ENCODE results near the gene SIRT7. TPM values are rescaled to one million over a fixed set of nuclear protein-coding genes. Genes with fewer than 3 reads are reported as not detected.

SIRT7 gene
- total RNA-seq, 2 experiments from 2014 or later: 18.8 to 22.1 TPM

DNA sequence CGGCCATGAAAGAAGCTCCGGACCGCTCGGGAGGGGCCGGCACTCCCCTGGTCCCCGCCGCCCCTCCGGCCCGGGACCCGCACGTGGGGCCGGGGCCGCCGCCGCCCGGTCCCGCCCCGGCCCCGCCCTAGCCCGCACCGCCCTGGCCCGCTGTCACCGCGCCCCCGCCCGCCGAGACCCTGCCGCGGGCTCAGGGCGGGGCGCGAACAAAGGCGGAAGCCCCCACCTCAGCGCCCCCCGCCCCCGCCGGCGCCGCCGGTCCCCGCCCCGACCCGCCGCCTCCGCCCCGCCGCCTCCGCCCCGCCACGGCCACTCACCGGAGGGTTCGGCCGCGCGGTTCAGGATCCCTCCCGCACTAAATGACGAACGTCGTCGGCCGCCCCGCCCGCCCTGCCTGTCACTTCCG is 47.0 kb downstream of the SIRT7 start, which contains the start of gene ARHGDIA:
Gene ARHGDIA (minus strand): TSS at position 357 of the 406 bp plus-strand sequence. CDS start 1,407 bp downstream, outside the sequence.
- peaks cover 26% of the 10 kb centered on the region for H3K36me3 Mint-ChIP-seq (ENCODE audit: low read depth)
- no peaks in the 10 kb centered on the region for H3K27me3 Mint-ChIP-seq (ENCODE audit: low read depth)
- H3K4me3 Mint-ChIP-seq: peak within 1 kb of the TSS; percentile 88
- intact Hi-C loops (cut with micrococcal nuclease): loop anchor here (1.0 to 5.0 kb wide), 5 partner anchors 11 to 359 kb away; partner anchors contain the start of genes ACTG1, MAFG, P4HB and PCYT2
- no peaks in the 10 kb centered on the region for H3K9me3 Mint-ChIP-seq
- peaks cover 48% of the 10 kb centered on the region for H3K4me1 Mint-ChIP-seq (ENCODE audit: low read depth)
- peak within 1 kb of the TSS; percentile 94 for H3K27ac Mint-ChIP-seq
- CTCF ChIA-PET: interaction anchor here (1.4 to 1.5 kb wide), 2 partner anchors 10 to 54 kb away, joined by 4 read pairs; partner anchors contain the start of gene P4HB
- no peak for DNase-seq

DNA sequence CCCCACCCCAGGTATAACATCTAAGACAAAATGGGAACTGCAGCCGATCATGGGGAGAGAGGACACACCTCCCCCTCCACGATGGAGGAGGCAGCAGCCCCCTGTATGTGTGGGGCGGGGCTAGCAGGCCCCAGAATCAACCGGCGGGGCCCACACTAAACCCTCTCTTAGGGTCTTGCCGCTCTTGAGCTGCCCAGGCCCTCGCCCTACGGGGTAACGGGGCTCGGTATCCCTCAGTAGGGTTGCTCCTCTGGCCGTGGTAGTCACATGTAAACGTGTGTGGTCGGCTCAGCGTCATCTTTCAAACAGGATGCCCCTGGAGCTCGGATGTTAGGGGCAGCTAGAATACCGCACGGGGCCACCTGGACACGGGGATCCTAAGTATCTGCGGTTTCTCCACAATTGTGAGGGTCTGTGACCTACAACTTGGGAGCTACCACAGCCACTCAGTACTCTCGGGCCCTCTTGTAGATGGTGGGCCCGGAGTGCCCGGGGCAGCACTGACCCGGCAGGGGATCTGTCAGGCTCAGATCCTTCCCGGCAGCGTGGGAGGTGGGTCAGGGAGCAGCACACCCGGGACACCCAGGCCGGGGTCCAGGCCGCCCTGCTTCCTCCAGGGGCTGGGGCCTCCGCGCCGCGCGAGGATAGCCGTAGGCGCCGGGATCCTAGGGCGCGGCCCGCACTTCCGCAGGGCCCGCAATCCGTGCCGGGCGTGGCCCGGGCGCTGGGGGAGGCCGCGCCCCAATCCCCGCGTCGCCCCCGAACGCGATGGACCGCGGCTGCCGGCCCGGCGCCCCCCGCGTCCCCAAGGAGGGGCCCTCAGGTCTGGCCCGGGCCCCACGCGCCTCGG is 47.6 kb downstream of the SIRT7 start:
- peaks cover 52% of the 10 kb centered on the region for H3K4me1 Mint-ChIP-seq (ENCODE audit: low read depth)
- H3K36me3 Mint-ChIP-seq (ENCODE audit: low read depth): peaks cover 29% of the 10 kb centered on the region
- H3K27ac Mint-ChIP-seq: peak overlapping the region; percentile 88
- CTCF ChIA-PET: interaction anchor here (1.0 to 1.5 kb wide), 6 partner anchors 9 to 68 kb away, joined by 3 to 5 read pairs (median 4); partner anchors contain the start of genes ALYREF, MAFG and P4HB
- no peaks in the 10 kb centered on the region for H3K9me3 Mint-ChIP-seq
- intact Hi-C loops (cut with micrococcal nuclease): loop anchor here (2.0 to 5.0 kb wide), 4 partner anchors 40 to 358 kb away; partner anchors contain the start of genes ACTG1, MAFG, PCYT2 and SLC25A10
- H3K27me3 Mint-ChIP-seq (ENCODE audit: low read depth): no peaks in the 10 kb centered on the region
- H3K4me3 Mint-ChIP-seq: peak overlapping the region; percentile 88
- peak; percentile 59 for DNase-seq

DNA sequence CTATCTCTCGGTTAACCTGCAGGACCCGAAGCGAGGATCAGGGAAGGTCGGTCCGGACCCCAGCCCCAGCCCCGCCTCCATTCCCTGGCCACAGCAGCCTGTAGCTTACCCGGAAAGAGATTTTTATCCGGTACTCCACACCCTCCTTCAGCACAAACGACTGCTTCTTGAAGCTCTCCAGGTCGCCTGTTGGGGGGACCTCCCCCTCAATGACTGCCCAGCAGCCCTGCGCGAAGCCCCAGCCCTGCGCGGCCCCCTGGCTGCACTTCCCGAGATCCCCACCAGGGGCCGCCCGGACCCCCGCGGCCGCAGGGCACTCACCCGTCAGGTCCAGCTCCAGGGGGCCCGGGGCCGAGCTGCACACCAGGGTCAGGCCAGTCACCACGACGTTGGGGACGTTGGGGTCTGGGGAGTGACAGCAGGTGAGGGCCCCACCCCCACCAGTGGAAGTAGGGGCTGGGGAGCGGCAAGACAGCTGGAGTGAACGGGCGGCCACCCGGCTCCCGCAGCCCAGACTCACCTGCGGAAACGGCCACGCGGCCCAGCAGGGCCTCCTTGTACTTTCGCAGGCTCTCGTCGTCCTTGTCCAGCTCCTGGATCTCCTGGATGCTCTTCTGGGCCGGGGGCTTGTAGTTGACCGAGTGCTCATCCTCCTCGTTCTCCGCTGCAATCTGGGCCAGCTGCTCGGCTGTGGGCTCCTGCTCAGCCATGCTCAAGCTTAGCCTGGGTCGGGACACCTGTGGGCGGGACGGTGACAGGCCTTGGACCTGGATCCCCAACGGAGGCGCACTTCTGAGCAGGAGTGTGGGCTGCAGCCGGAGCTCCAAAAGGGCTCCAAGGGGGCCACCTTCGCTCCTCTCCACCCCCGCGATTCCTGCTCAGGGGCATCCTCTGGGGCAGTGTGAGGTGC is 48.5 kb downstream of the SIRT7 start:
- Mint-ChIP-seq H3K27ac (peak overlapping the region; percentile 88), H3K4me1 (ENCODE audit: low read depth) (peaks cover 50% of the 10 kb centered on the region)

DNA sequence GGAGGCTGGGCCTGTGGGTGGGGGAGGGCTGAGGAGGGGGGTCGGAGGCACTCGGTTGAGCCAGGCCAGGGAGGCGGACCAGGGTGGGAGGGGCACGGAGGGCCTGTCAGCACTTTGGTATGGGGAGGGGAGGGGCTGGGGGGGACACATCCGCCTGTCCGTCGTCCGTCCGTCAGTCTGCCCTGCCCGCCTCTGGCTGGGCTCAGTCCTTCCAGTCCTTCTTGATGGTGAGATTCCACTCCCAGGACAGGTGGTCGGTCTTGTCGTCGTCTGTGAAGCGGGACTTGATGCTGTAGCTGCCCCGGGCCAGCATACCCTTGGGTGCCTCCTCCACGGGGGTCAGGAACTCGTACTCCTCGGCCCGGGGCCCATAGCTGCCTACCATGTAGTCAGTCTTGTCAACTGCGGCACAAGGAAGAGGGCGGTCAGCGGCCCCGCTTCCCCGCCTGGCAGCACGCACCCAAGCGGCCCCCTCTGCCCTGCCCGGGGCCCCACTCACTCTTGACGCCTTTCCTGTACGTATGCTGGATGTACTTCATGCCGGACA is 49.2 kb downstream of the SIRT7 start:
- CTCF ChIA-PET: interaction anchor here (0.9 to 1.4 kb wide), 3 partner anchors 23 to 158 kb away, joined by 3 to 4 read pairs (median 4); no protein-coding TSS in a partner anchor
- no peaks in the 10 kb centered on the region for H3K27me3 Mint-ChIP-seq (ENCODE audit: low read depth)
- peaks cover 46% of the 10 kb centered on the region for H3K4me1 Mint-ChIP-seq (ENCODE audit: low read depth)
- no peaks in the 10 kb centered on the region for H3K9me3 Mint-ChIP-seq
- DNase-seq: no peak
- peak overlapping the region; percentile 88 for H3K4me3 Mint-ChIP-seq
- peaks cover 31% of the 10 kb centered on the region for H3K36me3 Mint-ChIP-seq (ENCODE audit: low read depth)
- intact Hi-C loops (cut with micrococcal nuclease): no loop called here
- peak overlapping the region; percentile 53 for H3K27ac Mint-ChIP-seq

More for the DNA sequence above, 48.5 kb downstream of the SIRT7 start:
- Mint-ChIP-seq H3K27me3 (ENCODE audit: low read depth) (no peaks in the 10 kb centered on the region), H3K4me3 (peak overlapping the region; percentile 88), H3K9me3 (no peaks in the 10 kb centered on the region), H3K36me3 (ENCODE audit: low read depth) (peaks cover 31% of the 10 kb centered on the region)
- intact Hi-C loops (cut with micrococcal nuclease): loop anchor here (2.0 to 5.0 kb wide), 4 partner anchors 41 to 357 kb away; partner anchors contain the start of genes ACTG1, MAFG, PCYT2 and SLC25A10
- peak; percentile 41 for DNase-seq
- CTCF ChIA-PET: interaction anchor here (0.5 to 1.5 kb wide), 10 partner anchors 8 to 350 kb away, joined by 3 to 5 read pairs (median 4); partner anchors contain the start of genes ALYREF, MAFG and P4HB

DNA sequence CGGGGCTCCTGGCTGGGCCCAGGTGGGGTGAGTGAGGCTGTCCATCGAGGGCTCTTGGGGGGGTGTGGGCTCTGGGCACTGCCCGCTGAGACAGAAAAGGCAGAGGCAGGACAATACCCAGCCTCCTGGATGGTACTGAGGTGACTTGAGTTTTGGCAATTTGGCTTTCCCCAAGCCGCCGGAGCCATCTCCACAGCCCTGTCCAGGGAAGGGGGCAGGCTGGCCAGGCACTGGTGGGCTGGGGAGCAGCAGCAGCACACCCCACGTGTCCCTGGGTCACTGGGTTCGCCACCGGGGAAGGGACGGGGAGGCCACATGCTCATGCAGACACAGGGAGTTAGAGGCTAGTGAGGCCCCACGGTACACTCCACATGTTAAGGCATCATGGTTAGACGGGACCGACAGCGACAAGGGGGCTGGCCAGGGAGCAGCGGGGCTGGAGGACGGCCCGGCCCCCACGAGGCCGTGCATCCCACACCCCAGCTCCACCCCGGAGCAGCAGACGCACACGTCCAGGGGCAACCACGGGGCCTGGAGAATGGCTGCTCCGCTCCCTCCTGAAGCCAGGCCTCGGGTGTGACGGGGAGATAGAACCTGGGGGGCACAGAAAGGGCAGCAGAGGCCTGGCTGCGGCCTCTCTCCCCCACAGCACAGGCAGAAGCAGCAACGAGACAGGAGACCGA is 49.8 kb downstream of the SIRT7 start:
- CTCF ChIA-PET: no interaction called here
- peak overlapping the region; percentile 36 for H3K4me3 Mint-ChIP-seq
- H3K9me3 Mint-ChIP-seq: no peaks in the 10 kb centered on the region
- H3K27me3 Mint-ChIP-seq (ENCODE audit: low read depth): no peaks in the 10 kb centered on the region
- H3K27ac Mint-ChIP-seq: no peak overlapping the region
- peaks cover 47% of the 10 kb centered on the region for H3K4me1 Mint-ChIP-seq (ENCODE audit: low read depth)
- H3K36me3 Mint-ChIP-seq (ENCODE audit: low read depth): peaks cover 37% of the 10 kb centered on the region
- intact Hi-C loops (cut with micrococcal nuclease): no loop called here
- DNase-seq: no peak

DNA sequence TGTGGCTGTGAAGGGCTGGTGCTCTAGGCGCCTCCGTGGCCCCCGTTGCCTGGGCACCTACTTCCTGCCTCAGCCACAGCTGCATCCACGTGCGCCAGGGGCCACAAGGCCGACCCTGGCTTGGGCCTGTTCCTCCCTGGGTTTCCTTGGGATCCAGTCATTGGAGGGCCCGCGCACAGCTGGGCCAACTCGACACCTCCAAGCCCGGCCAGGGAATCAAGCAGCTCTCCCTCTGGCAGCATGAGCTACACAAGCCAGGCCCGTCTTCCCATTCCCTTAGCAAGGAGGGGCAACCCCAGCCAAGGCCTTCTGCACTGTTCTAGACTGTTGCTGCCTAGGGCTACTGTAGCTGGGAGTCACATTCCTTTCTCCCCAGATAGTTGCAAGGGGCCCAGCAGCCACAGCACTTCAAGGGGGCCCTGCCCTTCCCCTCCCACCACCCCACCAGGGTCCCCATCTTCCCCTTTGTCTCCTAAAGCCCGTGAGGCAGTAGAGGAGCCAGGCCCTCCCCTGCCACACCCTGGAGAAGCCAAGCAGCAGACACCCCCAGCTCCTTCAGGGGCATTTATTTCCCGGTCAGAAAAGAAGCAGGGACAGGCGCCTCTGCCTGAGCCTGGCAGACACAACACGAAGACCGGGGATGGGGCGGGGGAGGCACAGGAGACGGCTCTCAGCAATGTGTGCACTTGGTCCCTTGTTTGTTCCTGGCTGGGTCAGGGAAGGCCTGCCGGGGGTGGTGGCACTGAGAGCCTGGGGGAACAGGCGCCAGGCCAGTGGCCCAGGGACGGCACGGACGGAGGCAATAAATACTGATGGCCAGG is 50.6 kb downstream of the SIRT7 start:
- peaks cover 48% of the 10 kb centered on the region for H3K4me1 Mint-ChIP-seq (ENCODE audit: low read depth)
- intact Hi-C loops (cut with micrococcal nuclease): no loop called here
- peak overlapping the region; percentile 27 for H3K4me3 Mint-ChIP-seq
- H3K27me3 Mint-ChIP-seq (ENCODE audit: low read depth): no peaks in the 10 kb centered on the region
- H3K36me3 Mint-ChIP-seq (ENCODE audit: low read depth): peaks cover 39% of the 10 kb centered on the region
- peak; percentile 25 for DNase-seq
- no peaks in the 10 kb centered on the region for H3K9me3 Mint-ChIP-seq
- CTCF ChIA-PET: no interaction called here
- peak overlapping the region; percentile 83 for H3K27ac Mint-ChIP-seq

DNA sequence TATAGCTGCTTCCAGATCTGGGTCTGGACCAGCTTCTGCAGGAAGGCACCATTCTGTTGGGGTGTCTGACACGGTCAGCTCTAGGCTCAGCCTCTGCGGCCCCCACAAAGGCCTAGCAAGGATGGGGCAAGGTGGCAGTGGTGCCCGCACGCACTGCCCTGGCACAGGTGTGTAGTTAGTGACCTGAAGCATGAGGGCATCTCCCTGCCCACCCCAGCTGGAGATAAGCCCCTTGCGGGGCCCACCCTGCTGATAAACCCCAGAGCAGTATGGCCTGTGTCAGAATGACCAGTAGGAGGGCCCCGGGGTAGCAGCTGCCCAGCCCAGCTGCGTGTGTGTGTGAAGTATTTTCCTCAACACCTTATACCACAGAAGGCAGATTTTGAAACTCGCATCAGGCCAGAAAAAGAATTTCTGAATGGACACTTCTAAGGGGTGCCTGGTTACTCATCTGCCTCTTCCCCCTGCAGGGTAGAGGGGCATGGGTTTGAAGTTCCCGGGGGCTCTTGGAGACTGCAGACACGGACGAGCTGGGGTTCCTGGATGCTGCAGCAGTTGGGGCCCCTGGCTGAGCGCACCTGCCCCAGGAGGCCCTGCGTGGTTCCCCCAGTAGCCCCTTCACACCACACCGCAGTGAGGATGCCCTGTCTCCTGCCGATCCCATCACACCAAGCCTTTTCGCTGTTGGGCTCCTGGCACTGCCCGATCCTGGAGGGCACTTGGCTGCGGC is 51.4 kb downstream of the SIRT7 start:
- no peak for DNase-seq
- CTCF ChIA-PET: interaction anchor here (0.5 to 1.4 kb wide), 3 partner anchors 19 to 354 kb away, joined by 3 read pairs; no protein-coding TSS in a partner anchor
- H3K27ac Mint-ChIP-seq: peak overlapping the region; percentile 83
- H3K4me1 Mint-ChIP-seq (ENCODE audit: low read depth): peaks cover 47% of the 10 kb centered on the region
- H3K9me3 Mint-ChIP-seq: no peaks in the 10 kb centered on the region
- intact Hi-C loops (cut with micrococcal nuclease): no loop called here
- H3K27me3 Mint-ChIP-seq (ENCODE audit: low read depth): no peaks in the 10 kb centered on the region
- H3K4me3 Mint-ChIP-seq: peak overlapping the region; percentile 27
- peaks cover 34% of the 10 kb centered on the region for H3K36me3 Mint-ChIP-seq (ENCODE audit: low read depth)

DNA sequence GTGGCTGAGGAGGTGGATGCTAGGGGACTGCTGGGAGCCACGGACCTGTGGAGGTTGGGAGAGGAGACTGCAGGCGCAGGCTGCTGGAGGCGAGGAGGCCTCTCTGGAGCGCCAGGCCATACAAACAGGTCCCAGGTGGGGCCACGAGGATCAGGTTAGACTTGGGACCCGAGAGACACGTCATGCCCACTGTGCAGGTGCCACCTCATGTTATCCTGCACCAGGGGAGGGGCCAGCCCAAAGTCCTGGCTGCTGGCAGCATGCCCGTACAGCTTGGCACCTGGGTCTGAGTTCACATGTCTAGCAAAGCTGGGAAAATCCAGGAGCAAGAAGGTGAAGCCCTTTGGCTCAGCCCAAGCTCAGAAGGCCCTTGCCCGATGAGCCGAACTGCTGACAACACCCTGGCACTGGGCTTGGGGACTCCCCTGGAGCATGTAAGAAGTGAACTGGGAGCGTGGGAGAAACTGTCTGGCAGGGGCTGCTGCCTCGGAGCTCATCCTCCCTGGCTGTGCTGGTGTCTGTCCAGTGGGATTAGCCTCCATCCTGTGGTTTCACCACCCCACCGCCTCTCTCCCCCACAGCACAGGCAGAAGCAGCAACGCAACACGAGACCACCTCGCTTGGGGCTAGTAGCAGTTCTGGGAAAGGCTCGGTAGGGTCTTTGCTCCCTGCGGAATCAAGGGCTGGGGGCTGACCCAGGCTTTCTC is 52.1 kb downstream of the SIRT7 start:
- intact Hi-C loops (cut with micrococcal nuclease): no loop called here
- H3K4me3 Mint-ChIP-seq: no peak overlapping the region
- CTCF ChIA-PET: interaction anchor here (0.5 to 1.4 kb wide), 2 partner anchors 19 to 355 kb away, joined by 3 read pairs; no protein-coding TSS in a partner anchor

DNA sequence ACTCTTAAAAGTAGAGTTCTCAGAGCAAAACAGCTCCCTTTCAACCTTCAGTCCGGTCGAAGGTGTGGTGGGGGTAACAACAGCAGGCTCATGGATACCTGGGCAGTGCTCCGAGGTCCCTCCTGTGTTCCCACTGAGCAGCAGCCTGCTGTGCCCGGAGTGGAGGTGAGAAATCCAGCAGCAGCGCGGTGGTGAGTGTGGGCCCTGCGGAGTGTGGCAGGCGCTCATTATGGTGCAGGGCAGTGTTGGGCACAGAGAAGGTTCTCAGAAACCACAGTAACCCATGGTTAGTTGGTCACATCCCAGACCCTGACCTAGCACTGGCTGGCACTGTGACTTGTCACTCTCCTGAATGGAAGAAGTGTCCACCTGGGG is 52.6 kb downstream of the SIRT7 start:
- Mint-ChIP-seq H3K4me1 (ENCODE audit: low read depth) (peaks cover 47% of the 10 kb centered on the region), H3K27me3 (ENCODE audit: low read depth) (no peaks in the 10 kb centered on the region), H3K36me3 (ENCODE audit: low read depth) (peaks cover 37% of the 10 kb centered on the region), H3K4me3 (no peak overlapping the region), H3K9me3 (no peaks in the 10 kb centered on the region), H3K27ac (no peak overlapping the region)
- CTCF ChIA-PET: interaction anchor here (1.4 kb wide), 1 partner anchor 20 kb away, joined by 3 read pairs; no protein-coding TSS in a partner anchor
- DNase-seq: no peak
- intact Hi-C loops (cut with micrococcal nuclease): no loop called here

More for the DNA sequence above, 52.1 kb downstream of the SIRT7 start:
- Mint-ChIP-seq H3K36me3 (ENCODE audit: low read depth) (peaks cover 37% of the 10 kb centered on the region), H3K27ac (peak overlapping the region; percentile 83), H3K27me3 (ENCODE audit: low read depth) (no peaks in the 10 kb centered on the region), H3K4me1 (ENCODE audit: low read depth) (peaks cover 47% of the 10 kb centered on the region), H3K9me3 (no peaks in the 10 kb centered on the region)
- DNase-seq: no peak

Data from activated naive CD4-positive, alpha-beta T cell treated with anti-CD3 and anti-CD28 coated beads for 36 hours (primary cell).